ENCODE results near the gene CD52.

GRCh38 chr1:26368486-26368885, 50.7 kb downstream of the CD52 start:
- no peak for TF ChIP-seq ZBTB17 (tag by site-specific recombination; IDR thresholded peaks at IDR 0.05)
- TF ChIP-seq TCF7L2 (IDR thresholded peaks at IDR 0.05; ENCODE audit: borderline replicate concordance, low read depth, low read length): no peak
- TF ChIP-seq CTCF (tag by site-specific recombination; IDR thresholded peaks at IDR 0.05): no peak
- TF ChIP-seq ZNF140 (tag by site-specific recombination; IDR thresholded peaks at IDR 0.05): no peak
- TF ChIP-seq ATF2 (tag by site-specific recombination; IDR thresholded peaks at IDR 0.05; ENCODE audit: low read depth): no peak
- no peak for TF ChIP-seq ZNF362 (tag by site-specific recombination; IDR thresholded peaks at IDR 0.05)
- no peak for TF ChIP-seq ZNF292 (tag by site-specific recombination; IDR thresholded peaks at IDR 0.05; ENCODE audit: borderline replicate concordance, low read depth)
- TF ChIP-seq ZNF830 (tag by site-specific recombination; IDR thresholded peaks at IDR 0.05; ENCODE audit: low read depth): no peak
- TF ChIP-seq ZNF488 (tag by site-specific recombination; IDR thresholded peaks at IDR 0.05): no peak
- no peak for TF ChIP-seq TRIM28 (IDR thresholded peaks at IDR 0.05; ENCODE audit: borderline replicate concordance, low read length)
- TF ChIP-seq ZNF16 (tag by site-specific recombination; IDR thresholded peaks at IDR 0.05; ENCODE audit: low read depth): no peak
- no peak for TF ChIP-seq ZNF785 (tag by site-specific recombination; IDR thresholded peaks at IDR 0.05)

All from HEK293 (cell line).